Hepatocyte (in vitro differentiated cells): ENCODE measurements around the gene NOL9. TPM values are rescaled to one million over a fixed set of nuclear protein-coding genes. Genes with fewer than 3 reads are reported as not detected.

ENCODE experiments used
- DNase-seq: peaks from one replicate; pipeline ENCODE4 v3.0.0-alpha.2; 2016; ENCODE audit warnings: low spot score
- H2AFZ ChIP-seq: fragments of 200-600 bp; sonication (generic); 2 replicates; pipeline ENCODE4 v1.6.0; 2016; ENCODE audit warnings: antibody characterized with exemption, mild to moderate bottlenecking
- H3K27ac ChIP-seq: fragments of 200-600 bp; sonication (generic); 2 replicates; pipeline ENCODE4 v1.5.1; 2016; ENCODE audit warnings: mild to moderate bottlenecking
- H3K27me3 ChIP-seq: fragments of 200-600 bp; sonication (generic); 2 replicates; pipeline ENCODE4 v1.6.1; 2016
- H3K36me3 ChIP-seq: fragments of 200-600 bp; sonication (generic); replicated peaks from 2 replicates; pipeline ENCODE4 v1.5.1; 2016; ENCODE audit warnings: low read depth; ENCODE audit not compliant: insufficient read depth
- H3K4me1 ChIP-seq: fragments of 200-600 bp; sonication (generic); 2 replicates; pipeline ENCODE4 v1.5.1; 2016; ENCODE audit warnings: mild to moderate bottlenecking, moderate library complexity; ENCODE audit not compliant: insufficient read depth
- H3K4me2 ChIP-seq: fragments of 200-600 bp; sonication (generic); 2 replicates; pipeline ENCODE4 v1.6.0; 2016
- H3K4me3 ChIP-seq: fragments of 200-600 bp; sonication (generic); 2 replicates; pipeline ENCODE4 v1.5.1; 2016; ENCODE audit warnings: mild to moderate bottlenecking
- H3K79me2 ChIP-seq: fragments of 200-600 bp; sonication (generic); 2 replicates; pipeline ENCODE4 v1.6.0; 2017; ENCODE audit warnings: mild to moderate bottlenecking
- H3K9me2 ChIP-seq: fragments of 200-600 bp; sonication (generic); replicated peaks from 2 replicates; pipeline ENCODE4 v1.6.0; 2017; ENCODE audit warnings: mild to moderate bottlenecking; ENCODE audit not compliant: insufficient read depth
- H3K9me3 ChIP-seq: fragments of 200-600 bp; sonication (generic); 2 replicates; pipeline ENCODE4 v1.5.1; 2016; ENCODE audit warnings: low read depth, mild to moderate bottlenecking
- H4K20me1 ChIP-seq: fragments of 200-600 bp; sonication (generic); 2 replicates; pipeline ENCODE4 v1.6.0; 2016; ENCODE audit warnings: mild to moderate bottlenecking; ENCODE audit not compliant: insufficient read depth, poor library complexity, severe bottlenecking
- EZH2 ChIP-seq: fragments of 200-600 bp; sonication (generic); IDR thresholded peaks from 2 replicates; pipeline ENCODE4 v1.6.1; 2016; ENCODE audit warnings: antibody characterized with exemption, mild to moderate bottlenecking, borderline replicate concordance
- EZH2phosphoT487 ChIP-seq: fragments of 200-600 bp; sonication (generic); IDR thresholded peaks from one replicate; pipeline ENCODE4 v1.6.1; 2018; ENCODE audit warnings: antibody characterized with exemption, mild to moderate bottlenecking, low read depth, moderate library complexity; ENCODE audit not compliant: unreplicated experiment, severe bottlenecking
- WGBS: methylation state at CpG from one replicate; pipeline ENCODE4 v1.1.6; 2016; ENCODE audit warnings: low lambda C conversion rate; ENCODE audit errors: missing lambda C conversion rate; 5-methylcytosine and 5-hydroxymethylcytosine counted together
- polyA plus RNA-seq: library from polyadenylated mRNA; unstranded; fragments of >200 nt; fragmentation: Nextera tagmentation; extraction: Ambion mirVana; gene quantifications from 2 replicates; pipeline ENCODE4 v1.2.1, GENCODE V29; 2016
- total RNA-seq: library from RNA; depleted of rRNA; stranded (reverse); fragments of >200 nt; gene quantifications from 2 replicates; pipeline ENCODE4 v1.2.3, GENCODE V29; 2014
- TF ChIP-seq, protein P1 (sequence below): fragments of 200-600 bp; sonication (generic); IDR thresholded peaks from 2 replicates; pipeline ENCODE4 v1.5.1; 2016; ENCODE audit warnings: antibody characterized with exemption, mild to moderate bottlenecking; ENCODE audit not compliant: poor library complexity

Gene NOL9
- total and polyA plus RNA-seq, 2 experiments from 2014 or later: 13.7 to 21.6 TPM

GRCh38 chr1:6497215-6497866 is 57.0 kb downstream of the NOL9 start:
- Histone ChIP-seq H3K4me1 (peaks cover 15% of the 10 kb centered on the region), H2AFZ (peak overlapping the region; percentile 89), H3K27me3 (no peaks in the 10 kb centered on the region), H3K27ac (no peak overlapping the region), H3K9me3 (no peaks in the 10 kb centered on the region), H3K9me2 (no peaks in the 10 kb centered on the region), H3K4me2 (peak overlapping the region; percentile 98), H4K20me1 (no peaks in the 10 kb centered on the region), H3K4me3 (peak overlapping the region; percentile 97), H3K36me3 (no peaks in the 10 kb centered on the region), H3K79me2 (no peaks in the 10 kb centered on the region)
- WGBS: under 1% methylated on average over 14 of the region's 74 CpGs
- no peak for TF ChIP-seq EZH2phosphoT487
- TF ChIP-seq, protein P1, sequence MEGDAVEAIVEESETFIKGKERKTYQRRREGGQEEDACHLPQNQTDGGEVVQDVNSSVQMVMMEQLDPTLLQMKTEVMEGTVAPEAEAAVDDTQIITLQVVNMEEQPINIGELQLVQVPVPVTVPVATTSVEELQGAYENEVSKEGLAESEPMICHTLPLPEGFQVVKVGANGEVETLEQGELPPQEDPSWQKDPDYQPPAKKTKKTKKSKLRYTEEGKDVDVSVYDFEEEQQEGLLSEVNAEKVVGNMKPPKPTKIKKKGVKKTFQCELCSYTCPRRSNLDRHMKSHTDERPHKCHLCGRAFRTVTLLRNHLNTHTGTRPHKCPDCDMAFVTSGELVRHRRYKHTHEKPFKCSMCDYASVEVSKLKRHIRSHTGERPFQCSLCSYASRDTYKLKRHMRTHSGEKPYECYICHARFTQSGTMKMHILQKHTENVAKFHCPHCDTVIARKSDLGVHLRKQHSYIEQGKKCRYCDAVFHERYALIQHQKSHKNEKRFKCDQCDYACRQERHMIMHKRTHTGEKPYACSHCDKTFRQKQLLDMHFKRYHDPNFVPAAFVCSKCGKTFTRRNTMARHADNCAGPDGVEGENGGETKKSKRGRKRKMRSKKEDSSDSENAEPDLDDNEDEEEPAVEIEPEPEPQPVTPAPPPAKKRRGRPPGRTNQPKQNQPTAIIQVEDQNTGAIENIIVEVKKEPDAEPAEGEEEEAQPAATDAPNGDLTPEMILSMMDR: no peak
- peak; percentile 80 for DNase-seq

GRCh38 chr1:6496890-6497214 is 57.5 kb downstream of the NOL9 start:
- Histone ChIP-seq H3K4me1 (peaks cover 17% of the 10 kb centered on the region), H3K36me3 (no peaks in the 10 kb centered on the region), H3K79me2 (no peaks in the 10 kb centered on the region), H3K9me3 (no peaks in the 10 kb centered on the region), H3K27ac (no peak overlapping the region), H3K9me2 (no peaks in the 10 kb centered on the region), H2AFZ (peak overlapping the region; percentile 52), H3K27me3 (no peaks in the 10 kb centered on the region), H4K20me1 (no peaks in the 10 kb centered on the region), H3K4me3 (peak overlapping the region; percentile 55), H3K4me2 (peak overlapping the region; percentile 98)
- TF ChIP-seq EZH2phosphoT487 (no peak), EZH2 (no peak)
- TF ChIP-seq, protein P1: no peak
- 9% methylated on average over 8 of the region's 21 CpGs for WGBS
- DNase-seq: no peak

- H3K4me1 ChIP-seq: peaks cover 22% of the 10 kb centered on the region
- H2AFZ ChIP-seq: no peak overlapping the region
- H3K4me2 ChIP-seq: peak overlapping the region; percentile 98
- H3K79me2 ChIP-seq: no peaks in the 10 kb centered on the region
- no peaks in the 10 kb centered on the region for H3K9me2 ChIP-seq
- no peak for DNase-seq
- H3K27me3 ChIP-seq: no peaks in the 10 kb centered on the region
- no peaks in the 10 kb centered on the region for H3K9me3 ChIP-seq
- WGBS: 23% methylated on average over 12 of the region's 13 CpGs
- H4K20me1 ChIP-seq: no peaks in the 10 kb centered on the region
- H3K36me3 ChIP-seq: no peaks in the 10 kb centered on the region
- H3K27ac ChIP-seq: no peak overlapping the region
- TF ChIP-seq EZH2phosphoT487 (no peak), EZH2 (no peak)
- TF ChIP-seq, protein P1: no peak
- peak overlapping the region; percentile 55 for H3K4me3 ChIP-seq
These were observed 58.0 kb downstream of the NOL9 start for GRCh38 chr1:6496365-6496721.
